ENCODE data around the gene PI4KA. TPM values are rescaled to one million over a fixed set of nuclear protein-coding genes. Genes with fewer than 3 reads are reported as not detected.

The PI4KA gene
- total and polyA plus RNA-seq, 2 of the 13 experiments (the other 11 are each of a cell fraction or from before 2014, with no cell fraction given): 27.4 to 56.4 TPM

DNA sequence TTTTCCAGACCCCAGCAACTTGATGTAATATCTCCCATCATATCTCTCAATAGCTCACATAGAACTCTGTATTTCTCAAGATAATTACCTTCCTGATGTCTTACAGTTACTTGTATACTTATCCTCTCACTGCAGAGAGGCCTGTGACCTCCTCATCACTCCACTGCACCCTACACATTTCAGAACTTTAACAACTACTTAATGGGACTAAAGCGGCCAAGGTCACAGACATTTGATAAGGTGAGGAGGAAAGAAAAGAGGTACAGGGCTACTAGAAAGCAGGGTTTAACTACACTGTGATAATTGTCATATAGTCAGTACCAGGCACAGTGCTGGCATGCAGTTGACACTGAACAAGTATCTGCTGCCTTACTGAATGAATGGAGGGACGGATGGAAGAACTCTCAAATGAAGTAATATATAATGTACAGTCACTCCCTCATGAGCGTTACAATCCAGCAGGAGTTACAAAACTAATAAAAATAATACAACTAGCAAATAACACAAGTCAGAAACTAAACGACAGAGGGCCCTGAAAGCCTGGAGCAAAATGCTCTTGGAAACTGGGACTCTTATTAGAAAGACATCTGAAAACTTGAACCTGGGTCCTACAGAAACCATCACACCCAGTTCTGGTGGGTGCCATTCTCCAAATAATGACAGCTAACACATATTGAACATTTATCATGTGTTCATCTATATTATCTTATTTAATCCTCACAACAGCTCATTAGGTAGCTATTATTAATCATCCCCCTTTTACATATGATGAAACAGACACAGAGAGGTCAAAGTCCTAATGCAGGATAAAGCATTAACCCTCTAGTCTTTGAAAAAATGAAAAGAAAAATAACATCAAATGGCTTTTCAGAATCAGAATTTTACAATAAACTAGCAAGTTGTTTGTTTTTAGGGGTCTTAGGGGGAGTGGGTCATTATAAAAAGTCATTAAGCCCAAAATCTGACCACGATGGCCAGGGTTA is 14.3 kb downstream of the PI4KA start:
- intact Hi-C loops (cut with micrococcal nuclease; ENCODE audit: unreplicated experiment) (no loop called here), in situ Hi-C loops (cut with HindIII; ENCODE audit: extremely low pct_ligation_motif_present, low pct_unique_long_range_greater_than_20kb) (no loop called here)
- H3K27me3 ChIP-seq (ENCODE audit: control insufficient read depth in 1 of 2, insufficient read depth in 2 of 2, low read length in 2 of 2): no peaks in the 10 kb centered on the region
- peak overlapping the region; percentile 25 for H3K27ac ChIP-seq (ENCODE audit: extremely low read length, insufficient read depth, low read length)
- ATAC-seq (no peak), DNase-seq (ENCODE audit: low spot score) (no peak), FAIRE-seq (no peak)
- WGBS (ENCODE audit: low lambda C conversion rate): 81% methylated on average over 5 of the region's 5 CpGs
- TF ChIP-seq, protein P1, sequence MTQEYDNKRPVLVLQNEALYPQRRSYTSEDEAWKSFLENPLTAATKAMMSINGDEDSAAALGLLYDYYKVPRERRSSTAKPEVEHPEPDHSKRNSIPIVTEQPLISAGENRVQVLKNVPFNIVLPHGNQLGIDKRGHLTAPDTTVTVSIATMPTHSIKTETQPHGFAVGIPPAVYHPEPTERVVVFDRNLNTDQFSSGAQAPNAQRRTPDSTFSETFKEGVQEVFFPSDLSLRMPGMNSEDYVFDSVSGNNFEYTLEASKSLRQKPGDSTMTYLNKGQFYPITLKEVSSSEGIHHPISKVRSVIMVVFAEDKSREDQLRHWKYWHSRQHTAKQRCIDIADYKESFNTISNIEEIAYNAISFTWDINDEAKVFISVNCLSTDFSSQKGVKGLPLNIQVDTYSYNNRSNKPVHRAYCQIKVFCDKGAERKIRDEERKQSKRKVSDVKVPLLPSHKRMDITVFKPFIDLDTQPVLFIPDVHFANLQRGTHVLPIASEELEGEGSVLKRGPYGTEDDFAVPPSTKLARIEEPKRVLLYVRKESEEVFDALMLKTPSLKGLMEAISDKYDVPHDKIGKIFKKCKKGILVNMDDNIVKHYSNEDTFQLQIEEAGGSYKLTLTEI (CRISPR knock-in tag; conservative IDR thresholded peaks at IDR 0.05): no peak
- TF ChIP-seq GPN1 (CRISPR knock-in tag; IDR thresholded peaks at IDR 0.05; ENCODE audit: borderline replicate concordance) (no peak), HNF4A (CRISPR knock-in tag; IDR thresholded peaks at IDR 0.05) (peak; percentile 24; the same call in 1 of the 2 replicates), ZNF652 (CRISPR knock-in tag; IDR thresholded peaks at IDR 0.05; ENCODE audit: borderline replicate concordance, low read depth) (peak; percentile 74), SALL1 (CRISPR knock-in tag; IDR thresholded peaks at IDR 0.05) (no peak), MBD4 (IDR thresholded peaks at IDR 0.05; ENCODE audit: borderline replicate concordance, low read length) (no peak)
- TF ChIP-seq, protein P2, sequence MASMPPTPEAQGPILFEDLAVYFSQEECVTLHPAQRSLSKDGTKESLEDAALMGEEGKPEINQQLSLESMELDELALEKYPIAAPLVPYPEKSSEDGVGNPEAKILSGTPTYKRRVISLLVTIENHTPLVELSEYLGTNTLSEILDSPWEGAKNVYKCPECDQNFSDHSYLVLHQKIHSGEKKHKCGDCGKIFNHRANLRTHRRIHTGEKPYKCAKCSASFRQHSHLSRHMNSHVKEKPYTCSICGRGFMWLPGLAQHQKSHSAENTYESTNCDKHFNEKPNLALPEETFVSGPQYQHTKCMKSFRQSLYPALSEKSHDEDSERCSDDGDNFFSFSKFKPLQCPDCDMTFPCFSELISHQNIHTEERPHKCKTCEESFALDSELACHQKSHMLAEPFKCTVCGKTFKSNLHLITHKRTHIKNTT (CRISPR knock-in tag; IDR thresholded peaks at IDR 0.05): no peak
- H3K4me3 ChIP-seq (replicated peaks in 1 of 3; ENCODE audit: insufficient read depth in 1 of 3, low read depth in 2 of 3, low read length in 3 of 3): no peak overlapping the region
- H2AFZ ChIP-seq (ENCODE audit: low read length): no peak overlapping the region
- H3K9me3 ChIP-seq (ENCODE audit: low read length): no peaks in the 10 kb centered on the region
- H4K20me1 ChIP-seq (ENCODE audit: insufficient read depth, low read length): no peaks in the 10 kb centered on the region
- H3K4me1 ChIP-seq (ENCODE audit: insufficient read depth, low read length): peaks cover 51% of the 10 kb centered on the region
- ChIA-PET CTCF (ENCODE audit: low intra/inter-chr PET ratio, low total read pairs) (no interaction called here), POLR2A (no interaction called here)
- BruUV-seq (replicated peaks): no TSS peak
- H3K36me3 ChIP-seq (replicated peaks in 1 of 2; ENCODE audit: control insufficient read depth in 1 of 2, insufficient read depth in 2 of 2, low read length in 2 of 2): no peaks in the 10 kb centered on the region
- H3K4me2 ChIP-seq (ENCODE audit: low read depth, low read length): peak overlapping the region; percentile 21; the same call in 1 of the 2 replicates
- H3K79me2 ChIP-seq (ENCODE audit: insufficient read depth, low read length): peaks cover 75% of the 10 kb centered on the region
- H3K9ac ChIP-seq (ENCODE audit: insufficient read depth, low read depth, low read length): no peak overlapping the region

Data from HepG2 (cell line).